Measurements from ENCODE around the gene SMAP1.

SMAP1 gene

DNA sequence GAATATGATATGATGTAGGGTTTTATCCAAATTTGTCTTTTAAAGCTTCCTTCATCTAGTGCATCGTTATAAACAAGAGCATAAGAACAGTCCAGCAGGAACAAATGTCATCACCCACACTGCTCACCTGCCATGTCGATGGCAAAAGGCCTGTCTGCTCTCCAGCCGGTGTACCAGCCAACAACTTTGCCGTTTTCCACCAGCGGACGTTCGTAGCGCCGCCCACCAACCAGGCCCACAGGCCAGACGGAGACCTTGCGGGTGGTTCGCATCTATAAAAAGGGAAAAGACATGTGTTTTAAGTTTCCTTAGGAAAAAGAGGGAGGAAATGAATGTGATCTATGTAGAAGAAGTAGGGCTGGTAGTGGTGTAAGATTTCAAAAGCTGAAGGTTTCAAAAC, 226.3 kb downstream of the SMAP1 start:
- DNase-seq (ENCODE audit: low read depth in 2 of 2): no peak

DNA sequence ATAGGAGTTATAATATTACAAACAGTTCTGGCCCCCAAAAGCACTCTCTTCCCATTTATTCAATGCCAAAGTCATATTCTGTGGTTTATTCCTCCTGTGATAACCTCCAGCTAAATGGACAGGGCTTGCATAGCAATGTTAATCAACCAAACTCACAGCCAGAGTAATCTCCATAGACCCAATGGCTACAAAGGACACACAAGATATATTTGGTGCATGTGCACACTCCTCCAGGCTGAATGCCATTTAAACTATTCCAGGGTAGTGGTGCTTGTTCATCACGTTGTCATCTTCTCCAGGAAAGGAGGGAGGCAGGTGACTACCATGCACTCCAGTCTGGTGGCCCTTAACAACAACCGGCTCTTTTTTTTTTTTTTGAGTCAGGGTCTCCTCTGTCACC, 232.4 kb downstream of the SMAP1 start:
- no peak for DNase-seq (ENCODE audit: low read depth in 2 of 2)

DNA sequence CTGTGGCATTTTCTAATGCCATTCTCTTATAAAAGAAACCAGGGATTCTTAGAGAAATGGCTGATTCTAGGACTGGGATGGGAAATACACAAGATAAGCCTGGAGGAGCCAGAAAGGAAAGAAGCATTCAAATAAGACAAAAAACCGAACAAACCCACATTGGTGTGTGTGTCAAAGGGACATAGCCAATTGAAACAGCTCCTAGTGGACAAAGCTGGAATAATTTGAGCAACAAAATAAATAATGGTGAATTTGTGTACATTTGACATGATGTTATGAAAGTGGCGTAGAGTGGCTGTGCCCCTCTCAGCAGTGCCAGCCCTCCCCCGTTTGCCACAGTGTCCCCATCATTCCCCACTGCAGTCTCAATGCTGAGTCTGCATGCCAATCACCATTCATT, 233.6 kb downstream of the SMAP1 start:
- DNase-seq (ENCODE audit: low read depth in 2 of 2): no peak

DNA sequence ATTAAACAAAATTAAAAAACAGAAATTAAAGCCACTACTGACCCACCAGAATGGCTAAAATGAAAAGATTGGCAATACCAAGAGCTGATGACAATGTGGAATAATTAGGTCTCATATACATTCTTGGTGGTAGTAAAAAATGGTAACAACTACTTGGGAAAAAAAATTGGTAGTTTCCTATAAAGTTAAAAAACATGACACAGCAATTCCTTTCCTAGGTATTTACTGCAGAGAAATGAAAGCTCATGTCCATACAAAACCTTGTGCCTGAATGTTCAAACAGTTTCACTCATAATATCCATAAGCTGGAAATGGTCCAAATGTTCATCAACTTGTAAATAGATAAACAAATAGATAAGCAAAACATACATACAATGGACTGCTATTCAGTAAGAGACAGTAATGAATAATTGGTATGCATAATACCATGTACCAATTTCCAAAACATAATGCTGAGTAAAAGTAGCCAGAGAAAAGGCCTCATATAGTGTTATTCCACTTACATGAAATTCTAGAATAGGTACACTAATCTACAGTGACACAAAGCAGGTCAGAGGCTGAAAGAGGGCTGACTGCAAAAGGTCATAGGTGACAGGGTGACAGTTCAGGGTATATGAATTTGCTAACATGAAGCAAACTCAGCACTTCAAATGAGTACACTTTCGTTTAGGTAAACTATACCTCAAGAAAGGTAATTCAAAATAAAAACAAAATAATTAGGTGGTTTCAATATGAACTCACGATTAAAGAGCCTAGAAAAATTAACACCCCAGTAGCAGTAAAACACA, 236.2 kb downstream of the SMAP1 start:
- DNase-seq (ENCODE audit: low read depth in 2 of 2): no peak

DNA sequence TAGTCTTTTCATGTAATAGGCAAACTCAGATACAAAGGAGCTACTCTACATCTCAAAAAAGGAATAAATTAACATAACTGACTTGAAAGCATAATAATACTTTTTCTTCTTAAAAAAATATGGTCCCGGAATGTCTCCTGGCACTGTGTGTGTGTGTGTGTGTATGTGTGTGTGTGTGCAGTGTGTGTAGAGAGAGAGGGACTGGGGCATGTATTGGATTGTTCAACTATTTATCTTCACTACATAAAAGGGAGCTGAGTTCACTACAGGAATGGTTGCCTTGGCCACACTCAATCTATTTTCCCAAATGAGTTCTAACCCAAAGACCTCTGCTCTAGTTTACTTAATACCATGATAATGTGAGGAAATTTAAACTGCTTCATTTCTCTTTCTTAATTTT, 238.1 kb downstream of the SMAP1 start:
- no peak for DNase-seq (ENCODE audit: low read depth in 2 of 2)

All from stimulated activated CD4-positive, alpha-beta T cell treated with anti-CD3 and anti-CD28 coated beads, Interleukin-1b, Interleukin-23, amount 100 ng/mL, for 1 hour (primary cell).